Inferior parietal cortex (tissue), 1 donor: ENCODE measurements around the gene LENG8.

ENCODE experiments used
- DNase-seq: peaks from one replicate; pipeline ENCODE4 v3.0.0-alpha.2; 2016; ENCODE audit errors: extremely low spot score

The LENG8 gene

DNA sequence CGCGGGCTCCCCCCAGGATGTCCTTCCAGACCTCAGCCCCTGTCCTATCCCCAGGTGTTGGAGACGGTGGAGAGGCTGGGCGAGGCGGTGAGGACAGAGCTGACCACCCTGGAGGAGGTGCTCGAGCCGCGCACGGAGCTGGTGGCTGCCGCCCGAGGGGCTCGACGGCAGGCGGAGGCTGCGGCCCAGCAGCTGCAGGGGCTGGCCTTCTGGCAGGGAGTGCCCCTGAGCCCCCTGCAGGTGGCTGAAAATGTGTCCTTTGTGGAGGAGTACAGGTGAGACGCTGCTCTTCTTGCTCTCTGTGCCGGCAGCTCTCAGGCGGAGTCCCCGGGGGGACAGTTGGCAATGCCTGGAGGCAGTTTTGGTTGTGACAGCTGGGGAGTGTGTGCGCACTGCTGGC lies 26.9 kb upstream of the LENG8 start:
- no peak for DNase-seq

DNA sequence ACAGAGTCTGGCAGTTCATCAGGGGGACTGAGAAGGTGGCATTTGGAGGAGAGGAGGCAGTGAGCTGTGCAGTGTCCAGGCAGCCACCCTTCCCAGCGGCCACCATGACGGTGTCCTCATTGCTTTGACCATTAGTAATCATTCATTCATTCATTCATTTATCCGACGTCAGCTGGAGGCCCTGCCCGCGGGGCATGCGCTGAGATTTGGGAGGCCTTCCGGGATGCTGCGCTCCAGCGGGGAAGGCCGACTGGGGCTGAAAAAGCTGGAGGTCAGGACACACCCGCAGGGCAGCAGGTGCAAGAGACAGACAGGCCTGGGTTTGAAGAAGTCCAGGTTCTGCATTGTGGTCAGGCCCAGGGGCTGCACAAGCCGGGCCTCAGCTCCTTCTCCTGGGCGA lies 24.8 kb upstream of the LENG8 start:
- no peak for DNase-seq

DNA sequence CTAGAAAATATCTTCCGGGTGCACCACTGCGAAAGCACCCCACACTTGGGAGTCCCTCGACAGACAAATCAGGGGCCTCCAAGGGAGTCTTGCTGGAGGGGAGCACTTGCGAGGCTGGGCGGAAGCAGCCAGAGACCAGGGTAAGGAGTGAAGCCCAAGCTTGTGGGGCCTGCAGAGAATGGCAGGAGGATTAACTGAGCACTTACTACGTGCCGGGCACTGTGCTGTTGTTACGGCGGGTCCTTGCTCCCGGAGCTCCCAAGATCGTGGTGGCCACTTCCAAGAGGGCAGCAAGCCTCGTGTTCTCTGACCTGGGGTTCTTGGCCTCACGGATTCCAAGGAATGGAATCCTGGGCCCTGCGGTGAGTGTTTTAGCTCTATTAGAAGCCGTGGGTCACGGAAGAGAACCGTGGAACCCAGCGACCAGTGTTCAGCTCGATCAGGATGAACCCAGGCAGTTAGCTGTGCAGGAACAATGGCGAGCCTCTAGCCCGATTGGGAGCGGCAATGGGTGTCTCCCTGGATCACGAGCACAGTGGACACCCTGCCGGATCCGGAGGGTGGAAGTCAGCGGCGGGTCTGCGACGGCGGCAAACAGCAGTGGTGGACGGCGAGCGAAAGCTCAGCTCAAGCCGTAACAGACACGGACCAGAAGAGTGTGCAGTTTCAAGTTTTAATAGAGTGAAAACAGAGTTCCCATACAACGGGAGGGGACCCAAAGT lies 24.2 kb upstream of the LENG8 start:
- DNase-seq: no peak

DNA sequence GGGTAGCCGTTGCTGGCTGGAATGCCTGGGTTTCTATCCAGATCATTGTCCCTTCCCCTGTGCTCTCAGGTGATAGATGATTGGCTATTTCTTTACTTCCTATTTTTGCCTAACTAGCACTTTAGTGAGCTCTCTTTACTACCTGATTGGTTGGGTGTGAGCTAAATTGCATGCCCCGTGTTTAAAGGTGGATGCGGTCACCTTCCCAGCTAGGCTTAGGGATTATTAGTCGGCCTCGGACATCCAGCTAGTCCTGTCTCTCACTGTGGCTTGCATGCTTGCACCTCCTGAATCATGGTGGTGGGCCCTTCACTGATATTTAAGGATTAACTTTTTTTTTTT lies 23.6 kb upstream of the LENG8 start:
- DNase-seq: no peak

DNA sequence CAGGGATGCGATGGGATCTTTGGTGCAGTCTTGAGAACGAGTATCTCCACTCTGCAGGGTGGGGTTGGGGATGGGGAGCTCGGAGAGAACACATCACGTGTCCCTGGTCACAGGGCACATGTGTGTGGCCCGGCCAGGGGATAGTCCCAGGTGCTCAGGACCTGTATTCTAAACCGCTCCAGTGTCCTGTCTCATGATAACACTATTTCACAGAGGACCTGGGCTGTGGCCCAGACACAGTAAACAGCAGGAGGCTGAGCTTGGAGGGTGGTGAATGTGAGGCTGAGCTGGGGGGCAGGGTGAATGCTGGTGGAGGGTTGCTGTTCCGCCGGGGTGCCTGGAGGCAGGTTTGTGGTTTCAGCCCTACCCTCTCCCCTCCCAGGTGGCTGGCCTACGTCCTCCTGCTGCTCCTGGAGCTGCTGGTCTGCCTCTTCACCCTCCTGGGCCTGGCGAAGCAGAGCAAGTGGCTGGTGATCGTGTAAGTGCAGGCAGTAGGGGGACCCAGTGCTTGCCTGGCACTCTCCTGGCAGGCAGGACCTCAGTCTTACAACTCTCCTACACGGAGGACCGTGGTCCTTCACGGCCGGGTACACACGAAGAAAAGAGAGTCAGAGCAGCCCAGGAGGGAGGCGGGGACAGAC lies 22.6 kb upstream of the LENG8 start:
- DNase-seq: no peak

DNA sequence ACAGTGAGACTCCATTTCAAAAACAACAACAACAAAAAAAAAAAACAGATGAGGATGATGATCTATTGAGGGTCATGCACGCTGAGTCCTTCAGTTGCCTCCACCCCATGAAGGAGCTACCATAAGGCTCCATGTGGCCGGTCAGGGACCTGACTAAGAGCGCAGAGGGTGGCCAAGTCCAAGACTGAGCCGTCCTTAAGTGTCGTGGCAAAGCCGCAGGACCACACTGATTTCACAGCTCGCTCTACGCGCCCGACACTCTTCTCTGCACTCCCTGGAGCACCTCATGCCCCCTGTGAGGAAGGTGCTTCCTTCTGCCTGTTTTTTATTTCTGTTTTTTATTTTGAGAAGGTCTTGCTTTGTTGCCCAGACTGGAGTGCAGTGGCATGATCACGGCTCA lies 21.4 kb upstream of the LENG8 start:
- DNase-seq: no peak

DNA sequence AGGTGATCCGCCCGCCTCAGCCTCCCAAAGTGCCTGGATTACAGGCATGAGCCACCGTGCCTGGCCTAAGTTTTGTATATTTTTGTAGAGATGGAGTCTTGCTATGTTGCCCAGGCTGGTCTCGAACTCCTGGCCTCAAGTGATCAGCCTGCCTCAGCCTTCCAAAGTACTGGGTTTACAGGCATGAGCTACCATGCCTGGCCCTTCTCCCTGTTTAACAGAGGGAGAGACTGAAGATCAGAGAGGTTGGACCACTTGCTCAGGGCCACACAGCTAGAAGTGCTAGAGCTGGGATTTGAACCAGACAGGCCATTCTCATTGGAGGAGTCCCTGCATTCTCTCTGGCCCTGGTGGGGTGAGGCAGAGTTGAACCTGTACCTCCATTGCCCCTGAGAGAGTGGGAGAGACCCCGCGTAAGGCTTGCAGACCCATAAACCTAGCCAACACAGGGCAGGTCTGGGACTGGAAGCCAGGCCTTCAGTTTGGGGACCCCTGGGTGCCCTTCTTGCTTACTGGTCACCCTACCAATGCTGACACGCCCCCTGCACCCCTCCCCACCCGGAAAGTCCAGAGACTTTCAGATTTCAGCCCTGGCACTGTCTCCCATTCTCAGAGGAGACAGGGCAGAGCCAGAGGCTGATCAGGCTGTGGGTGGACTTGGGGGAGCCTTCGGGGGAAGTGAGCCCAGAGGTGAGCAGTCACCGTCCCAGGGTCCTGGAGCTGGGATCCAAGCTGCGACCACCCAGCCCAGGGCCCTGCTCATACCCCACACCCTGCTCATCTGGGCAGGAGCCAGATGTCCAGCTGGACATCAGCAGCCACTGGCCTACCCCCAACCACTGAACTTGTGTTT lies 20.4 kb upstream of the LENG8 start:
- DNase-seq: no peak

DNA sequence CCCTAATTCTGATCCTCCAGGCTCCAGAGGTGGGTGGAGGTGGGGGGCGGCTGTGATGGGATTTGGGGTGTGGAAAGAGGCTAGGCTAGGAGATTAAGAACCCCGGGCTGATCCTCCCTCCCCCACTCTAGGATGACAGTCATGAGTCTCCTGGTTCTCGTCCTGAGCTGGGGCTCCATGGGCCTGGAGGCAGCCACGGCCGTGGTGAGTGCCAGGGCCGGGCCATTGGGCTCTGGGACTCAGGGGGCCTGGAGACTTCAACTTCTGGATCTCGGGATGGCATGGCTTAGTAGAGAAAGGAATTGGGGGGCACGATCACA lies 19.9 kb upstream of the LENG8 start:
- DNase-seq: no peak

DNA sequence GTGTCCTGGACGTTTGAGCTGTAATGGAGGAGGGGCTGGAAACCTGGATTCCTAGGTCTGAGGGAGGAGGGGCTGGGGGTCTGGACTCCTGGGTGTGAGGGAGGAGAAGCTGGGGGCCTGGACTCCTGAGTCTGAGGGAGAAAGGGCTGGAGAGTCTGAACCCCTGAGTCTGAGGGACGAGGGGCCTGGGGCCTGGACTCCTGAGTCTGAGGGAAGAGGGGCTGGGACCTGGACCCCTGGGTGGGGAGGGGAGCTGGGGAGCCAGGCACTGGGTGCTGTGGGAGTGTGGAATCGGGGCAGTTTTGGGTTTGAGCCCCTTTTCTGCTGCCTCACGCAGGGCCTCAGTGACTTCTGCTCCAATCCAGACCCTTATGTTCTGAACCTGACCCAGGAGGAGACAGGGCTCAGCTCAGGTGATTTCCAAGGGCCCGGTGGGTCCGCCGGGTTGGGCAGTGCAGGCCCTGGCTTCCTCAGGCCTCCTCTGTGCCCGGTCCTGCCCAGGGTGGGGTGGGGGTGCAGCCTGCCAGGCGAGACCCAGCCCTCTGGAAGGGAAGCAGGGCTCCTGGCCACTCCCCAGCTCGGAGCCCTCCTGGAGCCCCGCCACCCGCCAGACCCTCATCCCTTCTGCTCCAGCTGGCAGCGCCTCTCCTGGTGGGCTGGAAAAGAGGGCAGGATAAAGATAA lies 19.3 kb upstream of the LENG8 start:
- no peak for DNase-seq

DNA sequence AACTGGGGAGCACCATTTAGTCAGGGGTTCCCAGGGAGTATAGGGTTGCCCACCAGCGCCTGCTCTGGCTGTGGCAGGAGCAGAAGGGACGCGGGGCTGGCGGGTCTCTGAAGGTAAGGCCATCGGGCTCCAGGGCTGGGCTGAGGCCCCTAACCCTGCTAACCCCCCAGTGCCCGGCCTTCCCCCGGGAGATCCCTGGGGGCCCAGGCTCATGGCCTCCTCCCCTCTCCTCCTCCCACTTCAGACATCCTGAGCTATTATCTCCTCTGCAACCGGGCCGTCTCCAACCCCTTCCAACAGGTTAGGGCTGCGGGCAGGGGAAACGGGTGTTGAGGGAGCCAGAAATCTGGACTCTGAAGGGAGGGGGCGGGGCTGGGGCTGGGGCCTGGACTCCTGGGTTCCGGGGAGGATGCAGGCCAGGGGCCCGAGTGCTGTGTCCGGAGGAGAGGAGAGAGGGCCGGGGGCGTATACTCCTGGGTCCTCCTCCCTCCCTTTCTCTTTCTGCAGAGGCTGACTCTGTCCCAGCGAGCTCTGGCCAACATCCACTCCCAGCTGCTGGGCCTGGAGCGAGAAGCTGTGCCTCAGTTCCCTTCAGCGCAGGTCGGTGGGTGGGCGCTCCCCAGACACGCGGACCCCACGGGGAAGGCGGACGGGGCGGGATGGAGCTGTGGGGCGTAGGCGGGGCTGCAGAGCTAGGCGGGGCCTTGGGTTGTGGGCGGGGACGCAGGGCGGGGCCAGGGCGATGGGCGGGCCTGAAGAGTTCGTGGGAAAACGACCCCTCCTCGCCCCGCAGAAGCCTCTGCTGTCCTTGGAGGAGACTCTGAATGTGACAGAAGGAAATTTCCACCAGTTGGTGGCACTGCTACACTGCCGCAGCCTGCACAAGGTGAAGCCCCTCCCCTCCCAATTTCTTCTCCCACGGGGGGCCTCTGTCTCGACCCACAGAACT lies 18.4 kb upstream of the LENG8 start:
- no peak for DNase-seq

DNA sequence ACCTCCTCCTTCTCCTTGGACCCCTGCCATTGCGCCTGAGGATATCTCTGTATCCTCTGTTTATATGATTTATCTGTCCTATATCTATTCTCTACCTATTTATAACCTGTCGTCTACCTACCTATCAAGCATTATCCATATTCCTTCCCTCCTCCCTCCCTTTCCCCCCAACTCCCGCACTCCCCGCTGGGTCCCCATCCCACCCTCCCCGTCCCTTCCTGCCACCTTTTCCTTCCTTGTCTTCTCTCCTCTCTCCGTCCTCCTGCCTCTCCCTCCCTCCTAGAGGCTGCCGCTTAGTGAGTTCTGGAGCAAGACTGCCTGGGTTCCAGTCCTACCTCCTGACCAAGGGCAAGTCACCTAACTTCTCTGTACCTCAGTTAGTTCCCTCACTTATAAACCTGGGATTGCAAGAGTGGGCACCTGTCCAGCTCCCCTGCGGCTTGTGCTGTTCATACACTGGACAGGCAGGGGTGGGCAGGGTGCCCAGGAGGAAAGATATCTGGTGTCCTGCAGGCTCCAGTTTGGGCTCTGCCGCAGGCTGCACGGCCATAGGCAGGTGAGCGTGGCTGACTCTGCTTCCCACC lies 17.7 kb upstream of the LENG8 start:
- no peak for DNase-seq

DNA sequence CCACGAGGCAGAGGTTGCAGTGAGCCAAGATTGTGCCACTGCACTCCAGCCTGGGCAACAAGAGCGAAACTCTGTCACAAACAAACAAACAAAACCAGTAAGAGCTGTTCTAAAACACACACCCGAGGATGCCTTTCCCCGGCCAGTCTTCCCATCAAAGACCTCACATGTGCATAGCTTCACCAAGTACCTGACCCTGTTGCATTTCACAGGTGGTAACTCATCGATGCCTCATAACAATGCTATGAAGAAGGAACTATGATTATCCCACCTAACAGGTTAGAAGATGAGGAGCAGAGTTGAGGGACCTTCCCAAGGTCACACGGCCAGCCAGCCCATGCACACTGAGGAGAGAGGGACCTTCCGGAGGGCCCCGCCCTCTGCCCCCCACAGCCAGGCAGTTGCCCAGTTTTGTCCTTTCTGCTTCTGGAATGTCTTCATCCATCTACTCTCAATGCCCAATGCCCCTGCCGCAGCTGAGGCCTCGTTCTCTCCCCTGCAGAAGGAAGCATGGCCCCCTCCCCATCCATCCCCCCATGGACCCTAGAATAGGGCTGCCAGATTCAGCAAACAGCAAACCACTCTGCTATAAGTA lies 16.8 kb upstream of the LENG8 start:
- DNase-seq: no peak

DNA sequence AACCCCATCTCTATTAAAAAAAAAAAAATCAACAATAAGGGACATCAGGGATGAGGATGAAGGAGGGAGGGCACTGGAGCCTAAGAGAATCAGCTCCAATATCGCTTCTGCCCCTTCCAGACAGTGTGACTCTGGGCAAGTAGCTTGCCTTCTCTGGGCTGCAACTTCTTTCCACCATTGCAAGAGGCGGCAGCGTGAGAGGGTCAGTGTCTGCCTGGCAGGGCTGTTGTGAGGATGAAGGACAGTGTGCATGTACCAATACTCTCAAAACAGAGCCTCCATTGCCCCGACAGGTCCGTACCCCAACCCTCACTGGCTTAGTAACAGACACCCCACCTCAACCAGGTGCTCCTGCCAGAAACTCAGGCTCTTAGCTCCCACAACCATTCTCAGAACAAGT lies 15.3 kb upstream of the LENG8 start:
- DNase-seq: no peak

DNA sequence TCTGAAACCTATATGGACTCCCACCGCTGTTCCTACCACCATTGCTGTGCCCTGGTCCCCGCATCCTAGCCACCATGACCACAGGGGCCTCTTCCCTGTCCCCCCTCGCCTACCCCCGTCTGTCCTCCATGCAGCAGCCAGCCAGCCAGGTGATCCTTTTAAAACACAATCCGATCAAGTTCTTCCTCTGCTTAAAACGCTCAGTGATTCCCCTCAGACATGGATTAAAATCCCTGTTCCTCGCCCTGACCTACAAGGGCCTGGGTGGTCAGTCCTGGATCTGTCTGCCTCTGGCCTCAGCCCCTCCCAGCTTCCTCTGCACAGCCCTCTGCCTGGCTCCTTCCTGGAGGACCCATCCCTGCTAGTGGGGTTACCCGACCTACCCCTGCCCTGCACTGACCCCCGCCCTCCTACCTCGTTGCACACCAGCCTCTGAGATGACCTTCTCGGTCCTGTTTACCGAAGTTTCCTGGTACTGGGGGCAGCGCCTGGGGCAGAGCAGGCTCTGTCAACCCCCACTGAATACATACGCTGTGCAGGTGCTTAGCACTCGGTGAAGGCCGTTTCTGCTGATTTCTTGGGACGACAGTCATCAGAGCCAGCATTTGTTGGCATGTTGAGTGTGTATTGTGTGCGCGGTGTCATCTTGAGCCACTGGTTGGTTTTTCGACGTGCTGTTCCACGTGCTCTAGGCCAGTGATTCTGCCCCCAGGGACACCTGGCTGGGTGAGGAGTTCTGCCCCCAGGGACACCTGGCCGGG lies 14.7 kb upstream of the LENG8 start:
- no peak for DNase-seq

DNA sequence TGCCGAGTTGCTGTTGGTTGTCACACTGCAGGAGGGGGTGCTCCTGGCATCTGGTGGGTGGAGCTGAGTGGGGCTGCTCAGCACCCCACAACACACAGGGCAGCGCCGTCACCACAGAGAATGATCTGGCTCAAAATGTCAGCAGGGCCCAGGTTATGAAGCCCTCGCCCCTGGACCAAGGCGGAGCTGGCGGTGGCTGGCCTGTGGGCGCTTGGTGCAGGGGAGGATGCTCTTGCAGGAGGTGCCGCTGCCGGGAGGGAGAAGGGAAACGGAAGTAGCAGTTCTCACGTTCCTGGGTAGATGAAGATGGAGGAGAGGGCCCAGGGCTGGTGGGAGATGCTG lies 14.2 kb upstream of the LENG8 start:
- DNase-seq: no peak

DNA sequence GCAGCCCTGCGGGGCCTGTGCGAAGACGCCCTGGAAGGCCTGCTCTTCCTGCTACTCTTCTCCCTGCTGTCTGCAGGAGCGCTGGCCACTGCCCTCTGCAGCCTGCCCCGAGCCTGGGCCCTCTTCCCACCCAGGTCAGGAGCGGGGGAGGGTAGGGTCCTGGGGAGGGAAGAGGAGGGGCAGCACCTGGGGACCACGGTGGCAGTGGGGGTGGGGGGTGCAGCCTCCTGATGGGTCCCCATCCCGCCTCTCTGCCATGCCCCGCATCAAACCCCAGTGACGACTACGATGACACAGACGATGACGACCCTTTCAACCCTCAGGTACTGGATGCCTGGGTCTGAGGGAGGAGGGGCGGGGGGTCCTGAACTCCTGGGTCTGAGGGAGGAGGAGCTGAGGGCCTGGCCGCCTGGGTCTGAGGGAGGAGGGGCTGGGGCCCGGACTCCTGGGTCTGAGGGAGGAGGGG lies 13.4 kb upstream of the LENG8 start:
- DNase-seq: no peak

DNA sequence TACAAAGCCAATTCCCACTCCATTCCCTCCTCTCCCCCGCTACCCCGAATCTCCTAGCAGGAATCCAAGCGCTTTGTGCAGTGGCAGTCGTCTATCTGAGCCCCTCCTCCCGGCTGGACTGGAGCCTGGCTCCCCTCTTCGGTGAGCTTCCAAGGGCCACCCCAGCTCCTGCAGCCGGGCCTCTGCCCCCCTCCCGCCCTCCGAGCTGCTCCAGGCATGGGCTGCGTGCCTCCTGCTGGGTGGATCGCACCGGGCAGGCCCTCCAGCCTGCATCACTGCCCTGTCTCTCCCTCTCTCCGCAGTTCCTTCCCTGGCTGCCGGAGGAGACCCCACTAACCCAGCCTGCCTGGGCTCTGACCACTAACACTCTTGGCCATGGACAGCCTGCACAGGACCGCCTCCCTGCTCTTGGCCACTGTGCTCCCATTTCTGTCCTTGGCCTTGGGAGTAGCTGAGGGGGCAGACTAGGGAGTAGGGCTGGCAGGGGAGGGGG lies 12.9 kb upstream of the LENG8 start:
- no peak for DNase-seq

DNA sequence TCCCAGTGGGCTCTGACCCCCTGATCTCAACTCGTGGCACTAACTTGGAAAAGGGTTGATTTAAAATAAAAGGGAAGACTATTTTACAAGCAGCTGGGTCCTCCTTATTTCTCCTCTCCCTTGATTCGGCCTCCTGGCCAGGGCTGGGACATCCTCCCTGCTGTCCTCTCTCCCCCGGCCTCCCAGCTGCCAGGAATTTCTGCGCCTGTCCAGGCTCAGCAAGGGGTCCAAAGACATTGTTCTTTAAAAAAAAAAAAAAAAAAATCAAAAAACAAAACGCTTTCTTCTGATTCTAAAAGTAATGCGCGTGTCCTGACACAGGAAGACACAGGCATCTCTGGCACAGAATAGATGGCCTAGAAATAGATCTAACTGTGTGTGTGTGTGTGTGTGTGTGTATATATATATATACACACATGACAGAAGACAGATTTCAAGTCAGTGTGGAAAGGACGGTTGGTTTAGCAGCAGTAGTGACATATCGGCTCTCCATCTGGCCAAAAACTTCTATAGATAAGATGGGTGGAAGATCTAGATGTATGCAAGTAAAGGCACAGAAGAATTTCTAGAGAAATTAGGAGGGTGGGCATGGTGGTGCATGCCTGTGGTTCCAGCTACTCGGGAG lies 12.3 kb upstream of the LENG8 start:
- no peak for DNase-seq

DNA sequence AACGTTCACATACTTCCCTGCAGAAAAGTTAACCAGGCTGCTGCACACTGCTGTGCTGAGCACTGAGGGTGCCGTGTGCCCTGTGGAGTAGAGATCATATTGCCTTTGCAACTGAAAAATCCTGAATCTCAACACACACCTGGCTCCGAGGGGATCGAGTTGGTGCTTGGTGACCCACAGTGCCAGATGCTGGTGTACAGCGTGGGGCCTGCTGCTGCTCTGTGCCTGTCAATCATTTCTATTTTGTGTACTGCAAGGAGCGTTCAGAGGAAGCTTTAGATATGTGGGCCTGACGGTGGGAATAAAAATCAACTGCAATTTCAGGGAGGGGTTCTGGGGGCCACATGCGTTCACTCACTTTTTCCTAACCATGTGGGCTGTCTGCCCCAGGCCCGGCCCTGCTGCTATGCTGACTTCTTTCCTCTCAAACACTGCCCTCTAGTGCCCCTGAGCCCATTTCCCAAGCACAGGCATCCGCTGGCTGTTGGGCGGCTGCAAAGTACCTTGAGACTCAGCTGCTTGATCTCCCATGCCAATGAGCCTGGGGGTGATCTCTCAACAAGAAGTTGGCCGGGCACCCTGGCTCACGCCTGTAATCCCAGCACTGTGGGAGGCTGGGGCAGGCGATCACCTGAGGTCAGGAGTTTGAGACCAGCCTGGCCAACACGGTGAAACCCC lies 9.7 kb upstream of the LENG8 start:
- DNase-seq: no peak
